Erythroblast (primary cell): ENCODE measurements around the gene HS3ST4.

ENCODE experiments used
- DNase-seq, 2 experiments: peaks; one replicate each; lab custom pipeline; 2025; lab: John Stamatoyannopoulos, UW
- GATA1 ChIP-seq: IDR thresholded peaks from 2 replicates; pipeline ENCODE4 v1.6.1; 2011; ENCODE audit warnings: low read depth, mild to moderate bottlenecking, control low read depth, low read length, moderate library complexity
- POLR2A ChIP-seq: IDR thresholded peaks from 2 replicates; pipeline ENCODE4 v1.6.1; 2011; ENCODE audit warnings: mild to moderate bottlenecking, low read length

HS3ST4 gene

DNA sequence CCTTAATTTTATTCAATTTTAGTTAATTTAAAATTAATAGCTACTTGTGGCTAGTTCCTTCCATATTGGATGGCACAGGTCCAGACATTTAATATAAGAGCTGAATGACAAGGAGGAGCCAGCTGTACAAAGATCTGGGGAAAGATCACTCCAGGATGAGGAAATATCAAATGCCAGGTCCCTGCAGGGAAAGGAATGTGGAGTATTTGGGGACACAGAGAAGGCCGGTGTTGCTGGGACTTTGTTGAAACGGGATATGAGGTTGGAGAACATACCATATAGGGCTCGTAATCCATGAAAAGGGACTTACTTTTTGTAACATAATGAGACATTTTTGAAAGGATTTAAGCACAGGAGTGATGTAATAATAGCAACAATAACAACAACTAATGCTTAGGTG is 426.8 kb downstream of the HS3ST4 start:
- TF ChIP-seq GATA1: no peak
- no peak for TF ChIP-seq POLR2A
- DNase-seq: no peak

GRCh38 chr16:26120729-26121128 is 429.0 kb downstream of the HS3ST4 start:
- no peak for DNase-seq
- TF ChIP-seq GATA1: no peak
- TF ChIP-seq POLR2A: no peak

DNA sequence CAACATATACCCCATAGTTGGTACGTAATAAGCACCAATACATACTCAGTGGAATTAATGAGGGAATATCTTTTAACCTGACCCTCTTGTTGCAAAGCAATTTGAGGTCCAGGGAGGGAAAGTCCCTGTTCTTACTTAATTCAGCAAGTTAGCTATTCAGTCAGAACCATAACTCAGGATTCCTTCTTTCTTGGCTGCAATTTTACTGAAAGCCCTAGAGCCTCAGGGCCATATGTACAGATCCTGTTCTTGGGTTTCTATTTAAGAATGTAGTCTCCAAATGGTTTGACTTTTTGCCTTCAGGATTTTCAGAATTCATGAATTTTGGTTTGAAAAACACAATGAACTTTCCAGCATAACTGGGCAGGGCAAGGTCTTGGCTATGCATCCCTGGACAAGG is 436.5 kb downstream of the HS3ST4 start:
- DNase-seq: no peak
- no peak for TF ChIP-seq POLR2A
- TF ChIP-seq GATA1: no peak

GRCh38 chr16:26129997-26130396 is 438.2 kb downstream of the HS3ST4 start:
- no peak for DNase-seq
- no peak for TF ChIP-seq POLR2A
- TF ChIP-seq GATA1: no peak

DNA sequence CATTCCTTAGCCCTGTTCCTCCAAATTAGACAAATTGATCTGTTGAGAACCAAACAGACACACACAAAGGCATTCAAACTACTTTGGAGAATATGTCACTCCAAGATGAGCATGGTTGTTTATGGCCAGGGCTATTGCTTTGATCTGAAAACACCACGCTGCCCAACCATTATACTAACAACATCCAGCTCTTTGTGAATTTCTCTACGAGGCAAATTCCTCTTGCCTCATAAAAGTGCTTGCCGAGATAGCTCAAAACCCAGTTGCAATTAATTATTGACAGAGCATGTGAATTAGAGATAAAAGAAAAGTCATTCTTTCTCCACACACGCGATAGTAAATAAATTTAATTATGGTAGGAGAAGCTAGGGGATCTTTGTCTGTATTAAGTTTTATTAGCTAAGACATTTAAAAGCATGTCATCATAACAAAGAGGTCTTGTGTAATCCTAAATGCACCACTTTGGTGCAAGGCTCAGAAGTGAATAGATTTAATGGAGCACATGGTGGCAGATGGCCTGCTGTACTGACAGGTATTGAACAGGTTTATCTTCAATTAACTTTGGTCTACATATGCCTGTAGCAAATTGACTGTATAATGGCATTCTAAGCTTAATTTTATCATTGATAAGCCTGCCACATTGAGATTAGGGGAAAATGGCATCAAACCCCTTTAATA is 441.8 kb downstream of the HS3ST4 start:
- DNase-seq: no peak
- TF ChIP-seq POLR2A (no peak), GATA1 (no peak)

DNA sequence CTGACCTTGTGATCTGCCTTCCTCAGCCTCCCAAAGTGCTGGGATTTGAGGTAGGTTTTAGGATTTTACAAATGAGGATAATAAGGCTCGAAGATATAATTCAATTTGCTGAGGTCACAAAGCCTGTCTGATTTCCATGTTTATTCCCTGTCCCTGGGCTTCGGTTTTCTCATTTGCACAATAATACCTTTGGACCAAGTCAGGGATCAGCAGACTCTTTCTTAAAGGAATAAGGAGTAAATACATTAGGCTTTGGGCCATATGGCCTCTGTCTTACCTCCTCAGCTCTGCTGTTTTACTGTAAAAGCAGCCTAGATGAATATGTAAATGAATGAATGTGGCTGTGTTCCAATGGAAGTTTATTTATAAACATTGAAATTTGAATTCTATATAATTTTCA is 442.8 kb downstream of the HS3ST4 start:
- TF ChIP-seq GATA1: no peak
- TF ChIP-seq POLR2A: no peak
- no peak for DNase-seq

DNA sequence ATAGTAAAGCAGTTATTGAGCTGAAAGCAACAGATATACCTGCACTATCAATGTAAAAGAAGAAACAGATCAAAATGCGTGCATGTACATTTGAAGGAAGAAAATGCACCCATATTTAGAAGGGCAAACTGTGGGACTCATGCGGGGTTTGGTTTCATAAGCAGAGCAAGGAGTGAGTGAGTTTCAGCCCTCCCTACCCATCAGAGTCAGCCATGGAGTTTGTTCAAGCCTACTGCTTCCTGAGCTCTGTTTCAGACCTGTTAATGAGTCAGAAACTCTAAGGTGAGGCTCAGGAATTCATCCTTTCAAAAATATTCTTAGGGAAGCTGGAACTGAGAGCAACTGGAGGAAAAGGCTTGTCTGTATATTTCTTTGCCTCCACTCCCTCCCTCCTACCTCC is 446.2 kb downstream of the HS3ST4 start:
- TF ChIP-seq POLR2A (no peak), GATA1 (no peak)
- DNase-seq: no peak

GRCh38 chr16:26139091-26139490 is 447.3 kb downstream of the HS3ST4 start:
- no peak for TF ChIP-seq GATA1
- no peak for TF ChIP-seq POLR2A
- no peak for DNase-seq

DNA sequence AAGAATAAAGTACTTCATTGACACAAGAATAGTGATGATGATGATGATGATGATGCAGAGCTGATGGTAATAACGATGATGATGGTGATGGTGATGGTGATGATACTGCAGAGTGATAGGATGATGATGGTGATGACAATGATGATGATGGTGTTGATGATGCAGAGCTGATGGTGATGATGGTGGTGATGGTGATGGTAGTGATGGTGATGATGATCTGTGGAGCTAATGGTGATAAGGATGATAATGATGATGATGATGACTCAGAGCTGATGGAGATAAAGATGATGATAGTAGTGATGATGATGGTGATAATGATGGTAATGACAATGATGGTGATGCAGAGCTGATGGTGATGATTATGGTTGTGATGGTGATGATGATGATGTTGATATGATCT is 448.1 kb downstream of the HS3ST4 start:
- TF ChIP-seq GATA1 (no peak), POLR2A (no peak)
- DNase-seq: no peak

DNA sequence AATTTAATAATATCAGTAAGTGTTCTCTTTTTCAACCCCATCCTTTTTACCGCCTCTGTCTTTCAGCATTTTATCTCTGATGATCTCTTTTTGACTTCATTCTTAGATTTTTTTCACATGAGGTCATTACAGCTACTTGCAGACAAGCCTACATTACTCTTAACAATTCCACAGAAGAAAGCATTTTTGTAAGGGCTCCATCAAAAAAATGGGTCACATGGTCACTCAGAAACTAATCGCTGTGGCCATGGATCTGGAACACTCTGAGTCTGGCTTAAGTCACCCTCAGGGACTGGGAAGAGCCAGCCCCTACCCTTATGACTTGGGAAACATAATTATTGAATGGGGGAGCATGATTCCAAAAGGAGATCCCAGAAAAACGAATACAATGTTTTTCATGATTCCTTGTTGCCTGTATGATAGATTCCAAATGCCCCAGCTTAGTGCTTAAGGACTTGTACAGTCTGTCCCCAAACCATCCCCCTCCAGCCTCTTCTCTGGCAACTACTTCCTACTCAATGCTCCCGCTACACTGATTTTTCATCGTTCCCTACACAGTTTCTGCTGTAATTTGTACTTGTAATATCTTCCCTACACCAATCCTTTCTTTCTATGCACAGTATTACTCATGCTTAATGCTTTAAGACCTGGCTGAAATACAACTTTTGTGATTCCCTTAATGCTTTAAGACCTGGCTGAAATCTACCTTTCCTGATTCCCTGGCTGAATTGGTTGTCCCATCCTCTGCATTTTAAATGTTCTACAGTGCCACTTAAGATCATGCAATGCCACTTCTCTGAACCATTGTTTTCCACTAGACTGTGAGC is 457.8 kb downstream of the HS3ST4 start:
- no peak for DNase-seq
- TF ChIP-seq GATA1 (no peak), POLR2A (no peak)

DNA sequence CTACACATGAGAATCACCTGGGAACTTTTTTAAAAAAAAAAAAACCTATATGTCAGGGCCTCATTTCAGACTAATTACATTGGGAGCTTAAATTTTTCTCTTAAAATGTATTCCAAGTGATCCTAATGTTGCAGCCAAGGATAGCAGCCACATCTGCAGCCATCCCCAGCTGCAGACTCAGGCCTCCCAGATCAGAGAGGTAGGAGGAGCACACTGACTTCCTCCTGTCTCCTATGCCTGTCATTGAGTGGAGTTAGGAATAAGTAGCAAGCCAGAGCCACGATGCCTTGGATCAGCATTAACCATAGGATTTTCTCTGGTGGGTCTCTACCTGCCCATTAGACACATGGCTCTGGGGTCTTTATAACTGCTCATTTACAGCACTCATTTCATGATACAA is 463.5 kb downstream of the HS3ST4 start:
- DNase-seq: no peak
- TF ChIP-seq GATA1: no peak
- no peak for TF ChIP-seq POLR2A

- DNase-seq: no peak
- no peak for TF ChIP-seq GATA1
These were observed 465.6 kb downstream of the HS3ST4 start for GRCh38 chr16:26157319-26157718.

DNA sequence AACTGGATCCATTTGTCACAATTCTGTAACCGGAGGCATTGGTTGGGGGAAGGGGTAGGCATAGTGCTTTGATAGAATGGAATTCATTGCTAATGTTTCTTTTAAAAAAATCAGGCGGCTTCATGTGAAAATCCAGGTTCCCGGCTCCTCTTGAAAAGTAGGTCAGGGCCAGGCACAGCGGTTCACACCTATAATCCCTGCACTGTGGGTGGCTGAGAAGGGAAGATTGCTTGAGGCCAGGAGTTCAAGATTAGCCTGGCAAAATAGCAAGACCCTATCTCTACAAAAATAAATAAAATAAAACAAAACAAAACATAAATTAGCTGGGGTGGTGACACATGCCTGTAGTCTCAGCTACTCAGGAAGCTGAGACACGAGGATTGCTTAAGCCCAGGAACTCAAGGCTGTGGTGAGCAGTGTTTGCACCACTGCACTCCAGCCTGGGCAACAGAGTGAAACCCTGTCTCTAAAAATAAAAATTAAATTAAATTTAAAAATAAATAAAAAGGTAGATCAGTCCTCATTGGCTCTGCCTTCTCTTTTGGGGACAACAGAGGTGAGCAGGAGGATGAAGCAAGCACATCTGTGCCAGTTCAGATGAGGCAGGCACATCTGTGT is 466.5 kb downstream of the HS3ST4 start:
- no peak for DNase-seq
- TF ChIP-seq POLR2A: no peak

DNA sequence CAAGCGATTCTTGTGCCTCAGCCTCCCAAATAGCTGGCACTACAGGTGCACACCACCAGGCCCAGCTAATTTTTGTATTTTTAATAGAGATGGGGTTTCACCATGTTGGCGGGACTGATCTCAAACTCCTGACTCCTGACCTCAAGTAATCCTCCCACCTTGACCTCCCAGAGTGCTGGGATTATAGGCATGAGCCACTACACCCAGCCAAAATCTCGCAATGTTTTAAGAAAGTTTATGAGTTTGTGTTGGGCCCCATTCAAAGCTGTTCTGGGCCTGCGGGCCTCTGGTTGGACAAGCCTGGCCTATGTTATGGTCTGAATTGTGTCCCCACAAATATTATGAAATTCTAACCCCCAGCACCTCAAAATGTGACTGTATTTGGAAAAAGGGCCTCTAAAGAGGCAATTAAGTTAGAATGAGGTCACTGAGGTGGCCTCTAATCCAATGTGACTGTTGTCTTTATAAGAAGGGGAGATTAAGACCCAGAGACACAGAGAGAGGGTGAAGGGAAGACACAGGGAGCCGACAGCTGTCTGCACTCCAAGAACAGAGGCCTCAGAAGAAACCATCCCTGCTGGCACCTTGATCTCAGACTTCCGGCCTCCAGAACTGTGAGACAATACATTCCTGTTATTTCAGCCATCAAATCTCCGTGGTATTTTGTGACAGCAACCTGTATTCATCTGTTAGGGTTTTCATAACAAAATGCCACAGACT is 469.9 kb downstream of the HS3ST4 start:
- TF ChIP-seq POLR2A (no peak), GATA1 (no peak)
- no peak for DNase-seq
